ENCODE results near the gene FBXL17.

Gene FBXL17

GRCh38 chr5:107933326-107933725, 448.6 kb downstream of the FBXL17 start:
- in situ Hi-C loops (cut with MboI; ENCODE audit: low sequenced_read_pairs, unreplicated experiment), result no loop called here
- TF ChIP-seq CTCF (IDR thresholded peaks at IDR 0.05; ENCODE audit: borderline replicate concordance, control extremely low read depth, extremely low read depth, insufficient read depth, missing control alignments), result no peak
- no peak for DNase-seq (ENCODE audit: low spot score)

- DNase-seq (ENCODE audit: low spot score), result no peak
- TF ChIP-seq CTCF (IDR thresholded peaks at IDR 0.05; ENCODE audit: borderline replicate concordance, control extremely low read depth, extremely low read depth, insufficient read depth, missing control alignments), result no peak
- in situ Hi-C loops (cut with MboI; ENCODE audit: low sequenced_read_pairs, unreplicated experiment), result no loop called here
Measured at GRCh38 chr5:107930891-107931290, 451.0 kb downstream of the FBXL17 start.

GRCh38 chr5:107930092-107930491, 451.8 kb downstream of the FBXL17 start:
- DNase-seq (ENCODE audit: low spot score), result no peak
- no peak for TF ChIP-seq CTCF (IDR thresholded peaks at IDR 0.05; ENCODE audit: borderline replicate concordance, control extremely low read depth, extremely low read depth, insufficient read depth, missing control alignments)
- in situ Hi-C loops (cut with MboI; ENCODE audit: low sequenced_read_pairs, unreplicated experiment), result no loop called here

- in situ Hi-C loops (cut with MboI; ENCODE audit: low sequenced_read_pairs, unreplicated experiment), result no loop called here
- TF ChIP-seq CTCF (IDR thresholded peaks at IDR 0.05; ENCODE audit: borderline replicate concordance, control extremely low read depth, extremely low read depth, insufficient read depth, missing control alignments), result no peak
- no peak for DNase-seq (ENCODE audit: low spot score)
Measured at GRCh38 chr5:107929080-107929479, 452.8 kb downstream of the FBXL17 start.

- DNase-seq (ENCODE audit: low spot score), result no peak
- TF ChIP-seq CTCF (IDR thresholded peaks at IDR 0.05; ENCODE audit: borderline replicate concordance, control extremely low read depth, extremely low read depth, insufficient read depth, missing control alignments), result no peak
- in situ Hi-C loops (cut with MboI; ENCODE audit: low sequenced_read_pairs, unreplicated experiment), result no loop called here
Measured at GRCh38 chr5:107926121-107926520, 455.8 kb downstream of the FBXL17 start.

GRCh38 chr5:107925200-107925599, 456.7 kb downstream of the FBXL17 start:
- no peak for TF ChIP-seq CTCF (IDR thresholded peaks at IDR 0.05; ENCODE audit: borderline replicate concordance, control extremely low read depth, extremely low read depth, insufficient read depth, missing control alignments)

GRCh38 chr5:107919969-107920368, 461.9 kb downstream of the FBXL17 start:
- no peak for TF ChIP-seq CTCF (IDR thresholded peaks at IDR 0.05; ENCODE audit: borderline replicate concordance, control extremely low read depth, extremely low read depth, insufficient read depth, missing control alignments)
- in situ Hi-C loops (cut with MboI; ENCODE audit: low sequenced_read_pairs, unreplicated experiment), result no loop called here
- peak; percentile 4 for DNase-seq (ENCODE audit: low spot score)

More at GRCh38 chr5:107925200-107925599, 456.7 kb downstream of the FBXL17 start:
- in situ Hi-C loops (cut with MboI; ENCODE audit: low sequenced_read_pairs, unreplicated experiment), result no loop called here
- no peak for DNase-seq (ENCODE audit: low spot score)

Data from GM13976 (cell line).